ENCODE data around the gene ULK4.

ULK4 gene

DNA sequence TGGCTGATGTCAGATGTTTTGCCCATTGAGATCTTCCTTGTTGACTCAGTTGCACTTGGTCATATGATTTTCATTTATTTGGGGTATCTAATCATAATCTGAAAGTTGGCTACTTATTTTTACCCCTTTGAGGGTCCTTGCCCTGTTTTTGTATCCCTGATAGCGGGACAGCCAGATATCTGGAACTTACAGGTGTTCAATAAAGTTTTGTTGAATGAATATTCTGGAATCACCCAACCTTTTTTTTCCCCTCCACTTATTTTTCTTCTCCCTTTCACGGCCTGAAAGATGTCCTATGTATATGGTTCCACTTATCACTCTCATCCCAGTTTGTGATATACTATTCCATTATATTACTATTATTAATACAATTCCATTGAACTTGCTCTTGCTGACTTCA lies 749.8 kb downstream of the ULK4 start:
- H3K4me2 ChIP-seq (ENCODE audit: low read length), result no peak overlapping the region

DNA sequence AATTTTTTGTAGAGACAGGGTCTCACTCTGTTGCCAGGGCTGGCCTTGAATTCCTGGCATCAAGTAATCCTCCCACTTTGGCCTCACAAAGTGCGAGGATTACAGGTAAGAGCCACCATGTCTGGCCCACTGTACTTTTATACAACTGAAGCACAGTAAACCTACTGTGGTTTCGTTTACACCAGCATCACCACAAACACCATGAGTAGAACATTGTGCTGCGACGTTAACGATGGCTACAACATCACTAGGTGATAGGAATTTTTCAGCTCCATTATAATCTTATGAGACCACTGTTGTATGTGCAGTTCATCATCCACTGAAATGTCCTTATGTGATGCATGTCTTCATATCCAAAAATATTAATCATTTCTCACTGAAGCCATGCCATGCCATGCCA lies 750.9 kb downstream of the ULK4 start:
- Histone ChIP-seq H3K4me1 (ENCODE audit: low read length) (no peaks in the 10 kb centered on the region), H3K4me2 (ENCODE audit: low read length) (no peak overlapping the region), H3K9ac (ENCODE audit: low read length) (no peak overlapping the region), H3K36me3 (replicated peaks; ENCODE audit: low read depth, low read length) (peaks cover 8% of the 10 kb centered on the region), H4K20me1 (ENCODE audit: insufficient read depth, low read length) (peaks cover 96% of the 10 kb centered on the region), H2AFZ (ENCODE audit: low read depth, low read length) (no peak overlapping the region), H3K27ac (ENCODE audit: low read length) (no peak overlapping the region), H3K27me3 (ENCODE audit: low read depth, low read length) (no peaks in the 10 kb centered on the region), H3K9me3 (ENCODE audit: insufficient read depth, low read length) (no peaks in the 10 kb centered on the region), H3K79me2 (ENCODE audit: low read length) (peaks cover 100% of the 10 kb centered on the region), H3K4me3 (ENCODE audit: low read length) (no peak overlapping the region)
- TF ChIP-seq EZH2phosphoT487 (IDR thresholded peaks at IDR 0.05; ENCODE audit: low read depth), result no peak
- TF ChIP-seq, protein P1, sequence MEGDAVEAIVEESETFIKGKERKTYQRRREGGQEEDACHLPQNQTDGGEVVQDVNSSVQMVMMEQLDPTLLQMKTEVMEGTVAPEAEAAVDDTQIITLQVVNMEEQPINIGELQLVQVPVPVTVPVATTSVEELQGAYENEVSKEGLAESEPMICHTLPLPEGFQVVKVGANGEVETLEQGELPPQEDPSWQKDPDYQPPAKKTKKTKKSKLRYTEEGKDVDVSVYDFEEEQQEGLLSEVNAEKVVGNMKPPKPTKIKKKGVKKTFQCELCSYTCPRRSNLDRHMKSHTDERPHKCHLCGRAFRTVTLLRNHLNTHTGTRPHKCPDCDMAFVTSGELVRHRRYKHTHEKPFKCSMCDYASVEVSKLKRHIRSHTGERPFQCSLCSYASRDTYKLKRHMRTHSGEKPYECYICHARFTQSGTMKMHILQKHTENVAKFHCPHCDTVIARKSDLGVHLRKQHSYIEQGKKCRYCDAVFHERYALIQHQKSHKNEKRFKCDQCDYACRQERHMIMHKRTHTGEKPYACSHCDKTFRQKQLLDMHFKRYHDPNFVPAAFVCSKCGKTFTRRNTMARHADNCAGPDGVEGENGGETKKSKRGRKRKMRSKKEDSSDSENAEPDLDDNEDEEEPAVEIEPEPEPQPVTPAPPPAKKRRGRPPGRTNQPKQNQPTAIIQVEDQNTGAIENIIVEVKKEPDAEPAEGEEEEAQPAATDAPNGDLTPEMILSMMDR (IDR thresholded peaks at IDR 0.05; ENCODE audit: low read depth, low read length), result no peak

More for the DNA sequence above, 749.8 kb downstream of the ULK4 start:
- no peak overlapping the region for H3K4me3 ChIP-seq (ENCODE audit: low read length)
- no peak overlapping the region for H2AFZ ChIP-seq (ENCODE audit: low read depth, low read length)
- no peak overlapping the region for H3K27ac ChIP-seq (ENCODE audit: low read length)
- TF ChIP-seq EZH2phosphoT487 (IDR thresholded peaks at IDR 0.05; ENCODE audit: low read depth), result no peak
- TF ChIP-seq, protein P1 (IDR thresholded peaks at IDR 0.05; ENCODE audit: low read depth, low read length), result no peak
- peaks cover 100% of the 10 kb centered on the region for H3K79me2 ChIP-seq (ENCODE audit: low read length)
- H3K27me3 ChIP-seq (ENCODE audit: low read depth, low read length), result no peaks in the 10 kb centered on the region
- no peaks in the 10 kb centered on the region for H3K9me3 ChIP-seq (ENCODE audit: insufficient read depth, low read length)
- H3K9ac ChIP-seq (ENCODE audit: low read length), result no peak overlapping the region
- H3K36me3 ChIP-seq (replicated peaks; ENCODE audit: low read depth, low read length), result peaks cover 8% of the 10 kb centered on the region
- peaks cover 96% of the 10 kb centered on the region for H4K20me1 ChIP-seq (ENCODE audit: insufficient read depth, low read length)
- H3K4me1 ChIP-seq (ENCODE audit: low read length), result no peaks in the 10 kb centered on the region

DNA sequence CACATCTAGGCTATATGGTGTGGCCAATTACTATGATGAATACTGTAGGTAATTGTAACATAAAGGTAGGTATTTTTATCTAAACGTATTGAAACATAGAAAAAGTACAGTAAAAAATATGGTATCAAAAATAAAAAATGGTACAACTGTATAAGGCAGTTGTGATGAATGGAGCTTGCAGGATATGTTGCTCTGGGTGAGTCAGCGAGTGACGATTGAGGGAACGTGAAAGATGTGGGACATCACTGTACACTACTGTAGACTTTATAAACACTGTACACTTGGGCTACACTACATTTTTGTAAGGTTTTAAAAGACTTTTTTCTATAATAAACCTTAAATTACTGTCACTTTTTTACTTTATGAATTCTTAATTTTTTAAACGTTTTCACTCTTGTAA lies 752.3 kb downstream of the ULK4 start:
- no peaks in the 10 kb centered on the region for H3K27me3 ChIP-seq (ENCODE audit: low read depth, low read length)
- H3K79me2 ChIP-seq (ENCODE audit: low read length), result peaks cover 100% of the 10 kb centered on the region
- H3K4me2 ChIP-seq (ENCODE audit: low read length), result no peak overlapping the region
- H2AFZ ChIP-seq (ENCODE audit: low read depth, low read length), result no peak overlapping the region
- H3K9ac ChIP-seq (ENCODE audit: low read length), result no peak overlapping the region
- peaks cover 97% of the 10 kb centered on the region for H4K20me1 ChIP-seq (ENCODE audit: insufficient read depth, low read length)
- peaks cover 8% of the 10 kb centered on the region for H3K36me3 ChIP-seq (replicated peaks; ENCODE audit: low read depth, low read length)
- H3K4me1 ChIP-seq (ENCODE audit: low read length), result no peaks in the 10 kb centered on the region
- H3K27ac ChIP-seq (ENCODE audit: low read length), result no peak overlapping the region
- TF ChIP-seq EZH2phosphoT487 (IDR thresholded peaks at IDR 0.05; ENCODE audit: low read depth), result no peak
- TF ChIP-seq, protein P1 (IDR thresholded peaks at IDR 0.05; ENCODE audit: low read depth, low read length), result no peak
- H3K4me3 ChIP-seq (ENCODE audit: low read length), result no peak overlapping the region
- H3K9me3 ChIP-seq (ENCODE audit: insufficient read depth, low read length), result no peaks in the 10 kb centered on the region

DNA sequence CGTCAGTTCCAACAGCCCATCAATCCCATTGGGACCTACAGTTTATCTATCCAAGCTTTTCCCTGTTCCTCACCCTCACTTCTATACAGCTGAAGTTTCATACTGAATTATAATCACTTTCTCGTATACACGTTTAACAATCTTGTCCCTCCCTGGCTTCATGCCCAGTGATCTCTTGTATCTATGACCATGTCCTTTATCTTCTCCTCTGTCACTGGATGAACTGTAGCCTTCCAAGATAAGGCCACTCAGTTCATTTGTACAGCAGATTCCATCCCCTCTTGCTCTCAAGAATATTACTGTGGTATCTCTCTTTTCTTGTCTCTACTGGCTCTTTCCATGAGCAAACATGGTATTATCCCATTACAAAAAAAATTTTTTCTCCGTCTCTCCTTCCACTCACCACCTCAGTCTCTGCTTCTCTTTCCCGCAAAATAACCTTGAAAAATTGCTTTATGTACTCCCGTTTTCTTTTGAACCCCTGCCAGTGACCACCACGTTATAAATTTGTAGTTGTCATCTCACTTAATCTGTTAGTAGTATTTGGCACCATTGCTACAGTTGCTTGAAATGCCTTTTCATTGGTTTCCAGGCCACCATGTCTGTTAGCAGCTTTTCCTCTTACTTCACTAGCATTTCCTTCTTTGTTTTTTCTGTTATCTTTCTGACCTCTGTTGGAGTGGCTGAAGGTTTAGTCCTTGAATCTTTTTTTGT lies 753.2 kb downstream of the ULK4 start:
- Histone ChIP-seq H3K4me3 (ENCODE audit: low read length) (no peak overlapping the region), H4K20me1 (ENCODE audit: insufficient read depth, low read length) (peaks cover 97% of the 10 kb centered on the region), H3K9me3 (ENCODE audit: insufficient read depth, low read length) (no peaks in the 10 kb centered on the region), H3K27ac (ENCODE audit: low read length) (no peak overlapping the region), H3K4me1 (ENCODE audit: low read length) (peaks cover 4% of the 10 kb centered on the region), H3K9ac (ENCODE audit: low read length) (no peak overlapping the region), H3K79me2 (ENCODE audit: low read length) (peaks cover 100% of the 10 kb centered on the region), H3K4me2 (ENCODE audit: low read length) (no peak overlapping the region), H3K27me3 (ENCODE audit: low read depth, low read length) (no peaks in the 10 kb centered on the region), H3K36me3 (replicated peaks; ENCODE audit: low read depth, low read length) (peaks cover 8% of the 10 kb centered on the region), H2AFZ (ENCODE audit: low read depth, low read length) (no peak overlapping the region)
- TF ChIP-seq, protein P1 (IDR thresholded peaks at IDR 0.05; ENCODE audit: low read depth, low read length), result no peak
- no peak for TF ChIP-seq EZH2phosphoT487 (IDR thresholded peaks at IDR 0.05; ENCODE audit: low read depth)

All from OCI-LY3 (cell line).